Urothelium cell line (cell line): Measurements from ENCODE around the gene PSEN2.
"Not testable (repeated sequence)": the region's sequence is repeated elsewhere in the genome, so short reads cannot be mapped to it uniquely, and the experiment has no call there.

Experiments
- DNase-seq: peaks from one replicate; pipeline ENCODE4 v3.0.0; 2011; ENCODE audit warnings: low spot score, mixed read lengths
- FAIRE-seq: peaks from 2 replicates; lab custom pipeline; 2011; peaks lifted over from hg19 to GRCh38; lab: Jason Lieb, UNC

The PSEN2 gene

DNA sequence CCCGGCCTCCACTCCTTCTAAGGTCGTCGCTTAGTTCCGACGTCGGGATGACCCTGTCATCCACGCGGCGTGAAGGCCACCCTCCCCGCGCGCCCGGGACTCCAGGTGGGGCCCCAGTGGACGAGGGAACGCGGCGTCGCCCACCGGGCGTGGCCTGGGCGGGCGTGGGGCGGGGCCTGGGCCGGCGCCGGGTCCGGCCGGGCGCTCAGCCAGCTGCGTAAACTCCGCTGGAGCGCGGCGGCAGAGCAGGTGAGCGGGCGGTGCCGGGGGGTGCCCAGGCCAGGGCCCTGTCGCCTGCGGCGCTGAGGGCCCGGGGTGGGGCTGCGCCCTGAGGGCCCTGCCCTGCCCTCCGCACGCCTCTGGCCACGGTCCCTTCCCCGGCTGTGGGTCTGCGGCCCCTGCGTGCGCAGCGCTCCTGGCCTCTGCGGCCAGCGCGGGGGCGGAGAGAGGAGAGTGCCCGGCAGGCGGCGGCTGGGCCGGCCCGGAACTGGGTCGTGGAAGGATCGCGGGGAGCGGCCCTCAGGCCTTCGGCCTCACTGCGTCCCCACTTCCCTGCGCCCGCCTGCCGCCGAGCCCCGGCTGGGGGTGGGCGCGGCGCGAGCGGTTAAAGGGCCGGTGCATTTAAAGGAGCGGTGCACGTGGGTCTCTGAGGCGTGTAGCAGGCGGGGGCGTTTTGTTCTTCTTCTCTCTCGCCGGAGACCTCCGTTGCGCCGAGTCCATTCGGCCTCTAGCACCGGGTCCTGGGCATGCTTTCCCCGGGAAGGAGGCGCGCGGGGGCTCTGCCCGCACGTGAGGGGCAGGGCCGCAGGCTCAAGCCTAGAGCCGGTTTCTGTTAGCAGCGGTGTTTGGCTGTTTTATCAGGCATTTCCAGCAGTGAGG, at the start of gene PSEN2:
Gene PSEN2, plus strand, starts transcription at position 216 of the 879 bp plus-strand sequence. CDS start 11,292 bp downstream, outside the sequence.
- FAIRE-seq (no peak), DNase-seq (peak; percentile 87)

DNA sequence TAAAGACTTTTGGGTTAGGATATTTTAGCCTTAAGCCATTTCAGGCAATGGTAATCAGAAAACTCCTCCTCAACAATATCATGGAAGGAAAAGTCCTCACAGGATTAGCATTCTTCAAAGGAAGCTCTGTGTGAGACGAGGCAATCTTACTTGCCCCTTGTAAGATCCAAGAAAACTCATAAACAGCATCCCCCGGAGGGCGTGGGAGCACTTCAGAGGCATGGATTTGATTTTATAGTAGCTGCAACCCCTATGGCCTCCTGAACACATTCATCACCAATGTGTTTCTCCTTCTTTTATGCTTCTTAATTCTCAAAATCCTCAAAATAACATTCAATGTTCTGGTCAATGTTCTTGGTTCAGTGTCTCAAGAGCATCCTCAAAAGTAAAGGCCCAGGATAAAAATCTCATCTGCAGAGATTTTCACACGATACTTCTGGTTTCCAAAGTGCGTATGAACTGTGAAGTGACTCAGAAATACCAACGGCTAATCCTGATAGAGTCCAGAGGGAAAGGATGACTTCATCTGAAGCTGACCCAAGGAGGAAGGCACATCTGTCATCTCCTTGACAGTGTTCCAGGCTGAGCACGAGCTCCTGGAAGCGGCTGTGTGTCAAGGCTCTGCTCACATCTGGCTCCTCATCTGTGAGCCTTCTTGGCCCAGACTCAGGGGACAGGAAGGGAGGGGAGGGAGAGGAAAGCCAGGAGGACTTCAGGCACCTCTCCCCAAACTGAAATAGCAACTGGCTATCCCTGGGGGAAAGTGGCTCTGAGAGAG, 49.3 kb upstream of the PSEN2 start:
- peak; percentile 13 for FAIRE-seq
- peak; percentile 82 for DNase-seq

DNA sequence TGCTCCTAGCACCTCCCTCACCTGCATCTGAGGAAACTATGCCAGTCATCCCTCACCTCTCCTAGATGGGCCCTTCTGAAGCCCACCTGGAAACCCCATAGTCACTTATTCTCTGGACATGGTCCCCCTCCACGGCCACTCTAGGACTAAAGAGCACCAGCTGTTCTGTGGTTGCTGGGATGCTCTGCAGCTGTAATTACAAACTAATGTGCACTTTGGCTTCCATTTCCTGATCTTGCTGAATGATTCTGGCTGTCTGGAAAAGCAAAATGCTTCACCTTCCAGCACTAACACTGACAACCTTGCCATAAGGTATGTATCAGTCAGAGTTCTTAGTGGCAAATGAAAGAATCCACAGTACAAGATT, 48.7 kb upstream of the PSEN2 start:
- no peak for DNase-seq

DNA sequence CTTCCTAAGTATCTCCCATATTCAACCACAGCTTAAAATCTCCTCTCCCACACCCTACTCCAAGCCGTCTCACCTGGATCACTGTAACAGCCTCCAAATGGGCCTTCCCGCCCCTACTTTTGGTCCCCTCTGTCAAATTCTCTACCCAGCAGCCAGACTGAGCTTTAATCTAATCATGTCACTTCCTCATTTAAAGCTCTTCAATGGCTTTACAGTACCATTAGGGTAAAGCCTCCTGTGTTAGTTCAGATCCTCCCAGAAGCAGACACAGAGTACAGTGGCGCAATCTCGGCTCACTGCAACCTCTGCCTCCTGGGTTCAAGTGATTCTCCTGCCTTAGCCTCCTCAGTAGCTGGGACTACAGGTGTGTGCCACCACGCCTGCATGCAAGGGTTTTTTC, 46.8 kb upstream of the PSEN2 start:
- DNase-seq (no peak), FAIRE-seq (no peak)

More for the DNA sequence above, 48.7 kb upstream of the PSEN2 start:
- no peak for FAIRE-seq

DNA sequence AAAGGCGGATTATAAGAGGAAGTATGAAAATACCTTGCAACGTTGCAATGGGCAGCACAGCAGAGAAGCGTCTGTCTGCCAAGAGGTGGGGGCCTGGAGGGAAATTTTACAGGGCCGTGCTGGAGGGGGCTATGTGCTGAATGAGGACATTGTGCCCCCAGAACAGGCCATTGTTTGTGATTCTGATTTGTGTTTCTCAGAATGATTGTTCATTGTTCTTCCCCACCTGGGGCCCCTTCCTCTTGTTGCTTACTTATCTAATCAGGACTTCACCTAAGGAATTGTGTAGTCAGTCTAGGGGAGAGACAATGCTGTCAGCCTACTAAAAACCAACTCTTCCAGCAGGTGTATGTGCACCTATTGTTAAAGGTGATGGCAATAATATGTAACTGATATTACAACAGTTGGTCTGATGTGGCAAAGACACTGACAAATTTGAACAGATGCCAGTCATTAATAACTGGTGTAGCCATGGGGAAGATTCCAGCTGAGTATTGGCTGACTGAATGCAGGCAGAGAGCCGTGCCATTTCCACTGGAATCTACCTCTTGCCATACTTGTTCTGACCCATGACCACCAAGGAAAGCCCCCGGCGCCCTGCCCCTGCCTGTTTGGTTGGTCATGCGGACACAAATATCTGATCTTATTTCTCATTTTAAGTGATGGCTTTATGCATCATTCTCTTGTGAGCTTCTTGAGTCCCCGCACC, 45.2 kb upstream of the PSEN2 start:
- DNase-seq (no peak), FAIRE-seq (no peak)

DNA sequence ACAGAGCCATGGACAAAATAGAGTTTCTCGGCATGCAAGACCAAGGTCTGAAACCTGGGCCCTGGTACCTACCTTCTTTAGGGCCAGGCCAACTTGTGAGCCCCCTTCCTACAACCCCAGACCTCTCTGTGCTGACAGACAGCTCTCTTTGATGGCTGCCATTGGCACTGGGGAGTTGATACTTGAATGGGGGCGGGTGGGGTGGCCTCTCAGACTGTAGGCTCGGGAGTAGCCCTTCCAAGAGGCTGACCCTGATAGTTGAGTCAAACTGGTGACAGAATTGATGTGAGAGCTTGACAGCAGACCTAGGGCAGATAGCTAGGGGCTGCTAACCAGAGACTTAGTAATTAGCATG, 44.7 kb upstream of the PSEN2 start:
- no peak for FAIRE-seq

DNA sequence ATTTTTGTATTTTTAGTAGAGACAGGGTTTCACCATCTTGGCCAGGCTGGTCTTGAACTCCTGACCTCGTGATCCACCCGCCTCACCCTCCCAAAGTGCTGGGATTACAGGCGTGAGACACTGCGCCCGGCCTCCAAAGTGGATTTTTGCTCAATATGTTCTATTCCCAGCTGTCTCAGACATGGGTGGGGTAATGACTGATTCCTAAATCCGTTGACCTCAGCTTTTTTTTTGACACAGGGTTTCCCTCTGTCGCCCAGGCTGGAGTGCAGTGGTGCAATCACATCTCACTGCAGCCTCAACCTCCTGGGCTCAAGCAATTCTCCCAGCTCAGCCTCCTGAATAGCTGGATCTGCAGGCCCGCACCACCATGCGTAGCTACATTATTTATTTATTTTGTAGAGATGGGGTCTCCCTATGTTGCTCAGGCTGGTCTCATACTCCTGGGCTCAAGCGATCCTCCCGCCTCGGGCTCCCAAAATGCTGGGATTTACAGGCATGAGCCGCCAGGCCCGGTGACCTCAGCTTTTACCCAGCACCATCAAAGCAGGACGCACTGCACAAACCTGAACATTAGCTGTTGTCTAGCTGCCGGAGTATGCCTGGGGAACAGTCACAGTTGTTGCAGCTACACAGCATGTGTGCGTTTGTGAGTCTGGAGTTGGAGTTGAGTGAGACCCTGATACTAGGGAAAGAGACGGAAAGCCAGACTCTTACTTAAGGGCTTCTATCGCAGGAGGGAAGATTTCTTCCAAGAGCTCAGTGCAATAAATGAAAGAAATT, 43.7 kb upstream of the PSEN2 start:
- FAIRE-seq (no peak), DNase-seq (no peak)

More for the DNA sequence above, 44.7 kb upstream of the PSEN2 start:
- no peak for DNase-seq

DNA sequence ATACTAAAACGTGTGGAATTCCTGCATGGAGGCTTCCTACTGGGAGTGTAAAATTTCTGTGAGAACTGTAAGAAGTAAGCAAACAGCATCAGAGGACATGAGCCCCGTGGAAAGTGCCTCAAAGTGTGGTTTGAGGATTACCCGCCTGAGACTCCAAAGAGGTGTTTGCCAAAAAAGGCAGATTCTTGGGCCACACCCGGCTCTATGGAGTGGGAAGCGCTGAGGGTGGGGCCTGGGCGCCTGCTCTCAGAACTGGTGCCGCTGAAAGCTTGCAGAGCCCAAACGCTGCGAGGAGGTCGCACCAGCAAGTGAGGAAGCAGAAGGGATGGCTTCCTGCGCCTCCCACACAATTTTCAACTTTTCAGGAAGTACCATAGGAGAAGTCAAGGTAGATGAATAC, 43.0 kb upstream of the PSEN2 start:
- no peak for DNase-seq
- no peak for FAIRE-seq

DNA sequence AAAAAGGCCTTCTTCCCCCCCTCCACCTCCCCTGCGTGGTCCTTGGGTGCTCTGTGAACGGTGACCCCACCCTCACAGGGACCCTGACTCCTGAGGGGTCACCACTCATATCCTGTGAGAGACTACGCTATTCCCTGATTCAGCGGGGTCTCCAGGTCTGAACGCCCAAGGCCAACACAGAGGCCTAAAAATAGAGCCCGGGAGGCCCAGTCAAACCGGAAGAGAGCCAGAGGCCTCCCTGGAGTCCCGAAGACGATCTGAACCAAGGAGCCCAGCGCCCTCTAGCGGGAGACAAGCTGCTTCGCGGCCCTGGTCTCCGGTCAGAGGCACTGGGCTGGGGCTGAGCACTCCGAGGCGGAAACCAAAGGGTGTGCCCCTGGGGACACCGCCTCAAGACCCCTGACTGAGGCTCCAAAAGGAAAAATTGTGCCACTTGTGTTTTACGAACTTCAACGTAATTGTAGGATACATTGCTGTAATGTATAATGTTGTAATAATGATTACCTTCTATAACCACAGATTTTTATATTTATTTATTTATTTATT, 42.4 kb upstream of the PSEN2 start:
- peak; percentile 94 for DNase-seq
- no peak for FAIRE-seq

DNA sequence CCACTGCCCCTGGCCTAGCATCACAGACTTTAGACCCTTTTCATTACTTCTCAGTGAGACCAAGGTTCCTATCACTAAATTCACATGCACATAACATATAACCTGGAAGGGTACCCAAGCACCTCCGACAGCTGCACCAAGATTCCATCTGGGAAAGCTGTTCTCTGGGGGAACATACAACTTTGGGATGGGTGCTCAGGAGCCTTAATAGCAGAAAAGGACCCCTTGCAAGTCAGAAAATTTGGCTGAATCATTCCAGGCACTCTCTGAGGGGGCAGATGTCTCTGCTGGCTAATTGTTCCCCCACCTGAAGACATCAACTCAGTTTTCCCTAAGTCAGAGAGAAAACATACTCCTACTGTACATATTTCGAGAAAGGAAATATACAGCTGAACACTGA, 41.3 kb upstream of the PSEN2 start:
- DNase-seq (no peak), FAIRE-seq (no peak)

DNA sequence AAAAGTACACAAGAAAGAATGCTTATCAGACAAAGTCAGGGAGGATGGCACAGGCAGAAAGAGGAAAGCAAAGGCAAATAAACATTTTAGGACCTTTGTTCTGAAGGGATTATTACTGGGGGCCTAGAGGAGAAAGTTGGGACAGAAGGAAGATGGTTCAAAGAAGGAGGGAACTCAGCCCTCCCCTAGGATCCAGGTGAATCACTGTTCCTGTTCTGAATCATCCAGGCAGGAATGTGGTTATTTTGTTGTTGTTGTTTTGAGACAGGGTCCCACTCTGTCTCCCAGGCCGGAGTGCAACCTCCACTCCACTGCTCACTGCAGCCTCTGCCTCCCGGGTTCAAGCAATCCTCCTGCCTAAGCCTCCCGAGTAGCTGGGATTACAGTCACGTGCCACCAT, 38.5 kb upstream of the PSEN2 start:
- FAIRE-seq = no peak
- DNase-seq = peak; percentile 33

DNA sequence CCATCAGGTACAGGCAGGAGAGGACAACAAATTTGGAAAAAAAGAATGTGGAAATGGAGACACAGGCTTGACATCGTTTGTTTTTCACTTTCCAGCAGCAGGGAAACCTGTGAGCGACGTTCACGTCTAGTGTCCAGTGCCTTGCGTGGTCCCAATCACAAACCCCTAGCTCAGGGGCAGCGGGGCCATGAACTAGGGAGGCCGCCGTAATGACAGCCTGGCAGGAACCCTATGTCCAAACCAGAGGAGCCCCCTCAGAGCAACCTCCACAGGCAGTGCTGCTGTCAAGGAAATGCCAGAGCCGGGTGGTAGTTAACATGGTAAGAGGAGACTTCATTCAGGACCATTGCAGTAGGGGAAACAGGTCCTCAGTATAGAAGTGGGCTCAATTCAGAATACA, 37.8 kb upstream of the PSEN2 start:
- DNase-seq (no peak), FAIRE-seq (no peak)

DNA sequence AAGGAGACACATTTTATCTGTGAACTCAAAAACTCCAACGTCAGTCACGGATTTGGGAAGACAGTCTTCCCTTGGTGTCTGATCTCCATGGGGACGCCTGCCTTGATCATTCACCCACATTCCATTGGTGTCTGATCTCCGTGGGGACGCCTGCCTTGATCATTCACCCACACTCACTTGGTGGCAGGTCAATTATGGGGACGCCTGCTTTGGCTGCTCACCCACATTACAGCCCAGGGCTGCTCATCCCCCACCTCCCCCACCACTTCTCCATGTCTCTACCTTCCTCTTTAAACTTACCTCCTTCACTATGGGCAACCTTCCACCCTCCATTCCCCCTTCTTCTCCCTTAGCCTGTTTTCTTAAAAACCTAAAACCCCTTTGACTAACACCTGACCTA, 36.2 kb upstream of the PSEN2 start:
- DNase-seq, FAIRE-seq: not testable (repeated sequence)

DNA sequence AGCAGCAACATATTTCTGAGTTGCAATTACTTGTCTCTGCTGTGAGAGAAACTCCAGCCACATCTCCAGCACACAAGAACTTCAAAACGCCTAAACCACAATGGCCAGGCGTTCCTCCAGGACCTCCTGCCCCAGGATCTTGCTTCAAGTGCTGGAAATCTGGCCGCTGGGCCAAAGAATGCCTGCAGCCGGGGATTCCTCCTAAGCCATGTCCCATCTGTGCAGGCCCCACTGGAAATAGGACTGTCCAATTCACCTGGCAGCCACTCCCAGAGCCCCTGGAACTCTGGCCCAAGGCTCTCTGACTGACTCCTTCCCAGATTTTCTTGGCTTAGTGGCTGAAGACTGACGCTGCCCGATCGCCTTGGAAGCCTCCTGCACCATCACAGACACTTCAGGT, 35.0 kb upstream of the PSEN2 start:
- not testable (repeated sequence) for FAIRE-seq, DNase-seq

DNA sequence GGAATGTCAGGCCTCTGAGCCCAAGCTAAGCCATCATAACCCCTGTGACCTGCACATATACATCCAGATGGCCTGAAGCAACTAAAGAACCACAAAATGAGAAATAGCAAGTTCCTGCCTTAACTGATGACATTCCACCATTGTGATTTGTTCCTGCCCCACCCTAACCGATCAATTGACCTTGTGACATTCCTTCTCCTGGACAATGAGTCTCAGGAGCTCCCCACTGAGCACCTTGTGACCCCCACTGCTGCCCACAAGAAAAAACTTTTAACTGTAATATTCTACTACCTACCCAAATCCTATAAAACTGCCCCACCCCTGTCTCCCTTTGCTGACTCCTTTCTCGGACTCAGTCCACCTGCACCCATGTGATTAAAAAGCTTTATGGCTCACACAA, 32.5 kb upstream of the PSEN2 start:
- not testable (repeated sequence) for FAIRE-seq, DNase-seq

DNA sequence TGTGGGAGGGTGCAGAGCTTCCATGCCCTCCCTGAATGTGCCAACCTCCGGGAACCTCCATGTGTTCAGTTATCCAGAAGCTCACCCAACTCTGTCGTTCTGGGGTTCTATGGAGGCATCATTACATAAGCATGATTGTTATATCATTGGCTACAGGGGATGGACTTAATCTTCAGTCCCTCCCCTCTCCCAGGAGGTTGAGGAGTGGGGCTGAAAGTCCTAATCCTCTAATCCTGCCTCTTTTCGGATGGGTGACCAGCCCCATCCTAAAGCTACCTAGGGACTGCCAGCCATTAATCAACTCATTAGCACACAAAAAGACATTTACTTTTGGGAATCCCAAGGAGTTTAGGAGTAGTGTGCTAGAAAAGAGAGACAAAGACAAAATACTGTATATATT, 32.0 kb upstream of the PSEN2 start:
- DNase-seq = no peak
- FAIRE-seq = no peak

DNA sequence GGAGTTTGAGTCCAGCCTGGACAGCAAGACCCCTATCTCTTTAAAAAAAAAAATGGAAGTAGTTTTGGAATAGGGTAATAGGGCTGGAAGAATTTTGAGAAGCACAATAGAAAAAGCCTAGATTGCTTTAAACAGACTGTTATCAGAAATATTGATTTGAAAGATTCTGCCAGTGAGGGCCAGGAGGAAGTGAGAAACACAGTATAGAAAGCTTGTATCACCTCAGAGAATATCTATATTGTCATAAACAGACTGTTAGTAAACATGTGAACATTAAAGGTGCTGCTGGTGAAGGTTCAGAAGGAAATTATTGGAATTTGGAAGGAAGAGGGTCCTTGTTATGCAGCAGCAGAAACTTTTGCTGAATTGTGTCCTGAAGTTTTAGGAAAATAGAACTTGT, 24.8 kb upstream of the PSEN2 start:
- DNase-seq = no peak
- no peak for FAIRE-seq

DNA sequence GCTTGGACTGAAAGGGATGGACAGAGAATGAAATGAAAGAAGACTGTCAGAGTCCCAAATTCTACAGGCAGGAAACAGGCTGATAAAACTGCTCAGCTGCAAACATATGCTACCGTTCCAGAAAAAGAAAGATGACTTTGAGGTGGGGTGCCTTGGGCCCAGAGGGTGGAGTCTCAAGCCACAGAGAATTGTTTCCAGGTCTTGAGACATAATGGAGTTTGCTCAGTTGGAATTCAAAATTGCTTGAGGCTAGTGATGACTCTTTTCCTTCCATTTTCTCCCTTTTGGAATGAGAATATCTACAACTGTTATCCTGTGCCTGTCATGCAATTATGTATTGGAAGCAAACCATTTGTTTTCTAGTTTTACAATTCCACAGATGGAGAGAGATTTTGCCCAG, 23.6 kb upstream of the PSEN2 start:
- FAIRE-seq (no peak), DNase-seq (no peak)

DNA sequence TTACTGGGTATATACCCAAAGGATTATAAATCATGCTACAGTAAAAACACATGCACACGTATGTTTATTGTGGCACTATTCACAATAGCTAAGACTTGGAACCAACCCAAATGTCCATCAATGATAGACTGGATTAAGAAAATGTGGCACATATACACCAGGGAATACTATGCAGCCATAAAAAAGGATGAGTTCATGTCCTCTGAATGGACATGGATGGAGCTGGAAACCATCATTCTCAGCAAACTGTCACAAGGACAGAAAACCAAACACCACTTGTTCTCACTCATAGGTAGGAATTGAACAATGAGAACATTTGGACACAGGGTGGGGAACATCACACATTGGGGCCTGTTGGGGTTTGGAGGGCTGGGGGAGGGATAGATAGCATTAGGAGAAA, 15.9 kb upstream of the PSEN2 start:
- not testable (repeated sequence) for FAIRE-seq, DNase-seq

DNA sequence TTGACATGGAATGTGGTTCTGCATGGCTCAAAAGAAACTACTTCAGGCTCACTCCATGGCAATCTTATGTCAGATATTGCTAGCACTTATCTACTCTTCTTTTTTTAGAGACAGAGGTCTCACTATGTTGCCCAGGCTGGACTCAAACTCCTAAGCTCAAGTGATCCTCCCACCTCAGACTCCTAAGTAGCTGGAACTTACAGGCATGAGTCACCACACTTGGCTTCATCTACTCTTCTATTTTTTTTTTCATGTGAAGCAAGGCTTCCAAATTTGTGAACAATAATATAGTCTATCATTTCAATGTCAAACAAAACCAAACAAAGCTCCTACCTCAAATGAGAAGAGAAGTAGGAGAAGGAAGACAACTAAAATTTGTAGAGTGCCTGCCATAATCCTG, 7.5 kb upstream of the PSEN2 start:
- no peak for DNase-seq
- no peak for FAIRE-seq
